B cell (primary cell): Measurements from ENCODE around the gene CHTOP. TPM values are rescaled to one million over a fixed set of nuclear protein-coding genes. Genes with fewer than 3 reads are reported as not detected.

Experiments
- ATAC-seq: fragments of 200-7000 bp; cut with Tn5 transposase; one replicate; pipeline ENCODE4 v1.10.0; 2021; ENCODE audit warnings: low read depth, mild to moderate bottlenecking, moderate number of reproducible peaks, moderate library complexity
- CTCF ChIA-PET: fragments of 350-600 bp; sonication (Branson Sonifier 250); formaldehyde crosslinking; loops from one replicate; lab custom pipeline; 2021; ENCODE audit warnings: antibody characterized with exemption, inconsistent platforms; lab: Charles Lee
- POLR2A ChIA-PET: fragments of 350-600 bp; sonication (Branson Sonifier 250); formaldehyde crosslinking; loops from one replicate; lab custom pipeline; 2021; ENCODE audit warnings: antibody characterized with exemption; lab: Charles Lee
- DNase-seq: peaks from one replicate; pipeline ENCODE4 v3.0.0; 2013
- H2AFZ ChIP-seq: 2 replicates; pipeline ENCODE4 v1.6.1; 2012; ENCODE audit warnings: mild to moderate bottlenecking, low read depth, low read length; ENCODE audit not compliant: insufficient read depth, poor library complexity, severe bottlenecking
- H3K27ac ChIP-seq, 2 donors: 1 replicate in 1 of 2; 2 replicates in 1 of 2; pipeline ENCODE4 v1.5.1; 2012 to 2013; ENCODE audit warnings: low read length in 2 of 2, mild to moderate bottlenecking in 2 of 2, moderate library complexity in 1 of 2
- H3K27me3 ChIP-seq, 4 experiments: fragments of 200-600 bp in 1 of 4; sonication (generic) in 1 of 4; replicated peaks in 1 of 4; 1 replicate in 2 of 4; 2 replicates in 2 of 4; pipeline versions ENCODE4 v1.6.1 to v1.7.0; 2013 to 2016; ENCODE audit warnings: low read length in 3 of 4, mild to moderate bottlenecking in 2 of 4, mixed read lengths in 1 of 4, moderate library complexity in 1 of 4; ENCODE audit not compliant: insufficient read depth in 4 of 4, control insufficient read depth in 3 of 4; ENCODE audit errors: control extremely low read depth in 1 of 4
- H3K36me3 ChIP-seq, 2 experiments: replicated peaks in 1 of 2; 1 replicate in 1 of 2; 2 replicates in 1 of 2; pipeline versions ENCODE4 v1.6.1 to v1.7.1; 2013; ENCODE audit warnings: low read length in 1 of 2; ENCODE audit not compliant: insufficient read depth in 2 of 2, control insufficient read depth in 1 of 2; ENCODE audit errors: control extremely low read depth in 1 of 2, extremely low read depth in 1 of 2
- H3K4me1 ChIP-seq, 2 donors: fragments of 200-600 bp in 1 of 2; sonication (generic) in 1 of 2; 1 replicate in 1 of 2; 2 replicates in 1 of 2; pipeline versions ENCODE4 v1.5.1 to v1.6.1; 2013 to 2017; ENCODE audit warnings: low read length in 2 of 2; ENCODE audit not compliant: control insufficient read depth in 2 of 2, insufficient read depth in 2 of 2
- H3K4me2 ChIP-seq: replicated peaks from 2 replicates; pipeline ENCODE3; 2012; ENCODE audit warnings: mild to moderate bottlenecking, low read depth, low read length; ENCODE audit not compliant: poor library complexity, severe bottlenecking
- H3K4me3 ChIP-seq, 5 experiments: fragments of 200-600 bp in 1 of 5; sonication (generic) in 1 of 5; 1 replicate in 3 of 5; 2 replicates in 2 of 5; pipeline versions ENCODE4 v1.5.1 to v1.7.0; 2011 to 2016; ENCODE audit warnings: low read length in 4 of 5, mild to moderate bottlenecking in 4 of 5, low read depth in 2 of 5, control low read depth in 1 of 5, moderate library complexity in 1 of 5; ENCODE audit not compliant: insufficient read depth in 1 of 5; ENCODE audit errors: control extremely low read depth in 1 of 5, extremely low read depth in 1 of 5
- H3K79me2 ChIP-seq: fragments of 200-600 bp; sonication (generic); one replicate; pipeline ENCODE4 v1.6.0; 2016; ENCODE audit warnings: low read length; ENCODE audit not compliant: control insufficient read depth, insufficient read depth
- H3K9ac ChIP-seq: fragments of 200-600 bp; sonication (generic); 2 replicates; pipeline ENCODE4 v1.6.1; 2017; ENCODE audit warnings: mild to moderate bottlenecking, low read length, moderate library complexity
- H3K9me3 ChIP-seq, 3 donors: one replicate each; pipeline versions ENCODE4 v1.6.1 to v1.7.1; 2013; ENCODE audit warnings: low read length in 2 of 3; ENCODE audit not compliant: control insufficient read depth in 2 of 3, insufficient read depth in 1 of 3; ENCODE audit errors: control extremely low read depth in 1 of 3
- H4K20me1 ChIP-seq: 2 replicates; pipeline ENCODE4 v1.6.0; 2012; ENCODE audit warnings: mild to moderate bottlenecking, low read length; ENCODE audit not compliant: insufficient read depth, control insufficient read depth, poor library complexity, severe bottlenecking
- H3K27ac Mint-ChIP-seq: one replicate; pipeline ENCODE4 v1.8.0; 2021; ENCODE audit warnings: mixed read lengths
- H3K27me3 Mint-ChIP-seq: one replicate; pipeline ENCODE4 v1.8.0; 2021; ENCODE audit warnings: mixed read lengths
- H3K4me1 Mint-ChIP-seq: one replicate; pipeline ENCODE4 v1.8.0; 2021; ENCODE audit warnings: mixed read lengths
- H3K4me3 Mint-ChIP-seq: one replicate; pipeline ENCODE4 v1.8.0; 2021; ENCODE audit warnings: mixed read lengths
- H3K9me3 Mint-ChIP-seq: one replicate; pipeline ENCODE4 v1.8.0; 2022; ENCODE audit warnings: mixed read lengths; ENCODE audit not compliant: insufficient read depth
- CTCF ChIP-seq: fragments of 200-600 bp; IDR thresholded peaks from one replicate; pipeline ENCODE4 v1.8.0; 2022; ENCODE audit warnings: antibody characterized with exemption, mild to moderate bottlenecking
- EZH2 ChIP-seq: IDR thresholded peaks from 2 replicates; pipeline ENCODE4 v1.6.1; 2012; ENCODE audit warnings: borderline replicate concordance, low read depth, mild to moderate bottlenecking, moderate library complexity, low read length; ENCODE audit not compliant: insufficient read depth, poor library complexity, severe bottlenecking
- WGBS: methylation state at CpG from one replicate; pipeline ENCODE4 v1.1.5; 2013; ENCODE audit warnings: missing lambda C conversion rate; ENCODE audit not compliant: insufficient coverage; 5-methylcytosine and 5-hydroxymethylcytosine counted together
- intact Hi-C: fragments of 100-400 bp; cut with micrococcal nuclease; formaldehyde crosslinking; loops from one replicate; pipeline ENCODE4 v1.10.0; 2022
- polyA plus RNA-seq: library from polyadenylated mRNA; depleted of rRNA; stranded (reverse); fragments of >200 nt; gene quantifications from 2 replicates; pipeline ENCODE4 v1.2.3, GENCODE V29; 2012
- total RNA-seq, 2 donors: library from RNA; stranded (reverse); fragments of 120-200 nt in 1 of 2; gene quantifications; 1 replicate in 1 of 2; 2 replicates in 1 of 2; pipeline versions ENCODE4 v1.2.3 to v1.2.4, GENCODE V29; 2013 to 2022

CHTOP gene
- total and polyA plus RNA-seq, 2 donors (not counting 1 experiment from before 2014, with no cell fraction given) = 87.0 to 156 TPM

- intact Hi-C loops = loop anchor here (5.0 to 10.0 kb wide), 2 partner anchors 145 to 167 kb away; partner anchors contain the start of gene S100A6
- no peak for TF ChIP-seq EZH2
- TF ChIP-seq CTCF = peak; percentile 42
- H3K4me2 ChIP-seq = peak overlapping the region; percentile 88
Measured at GRCh38 chr1:153679337-153680119, 45.7 kb downstream of the CHTOP start.

More at GRCh38 chr1:153679337-153680119, 45.7 kb downstream of the CHTOP start:
- ChIA-PET CTCF (interaction anchor here (0.6 to 6.4 kb wide), 6 partner anchors 8 to 307 kb away, joined by 3 to 50 read pairs (median 6); partner anchors contain the start of gene RAB13), POLR2A (interaction anchor here (0.6 to 1.3 kb wide), 4 partner anchors 46 to 621 kb away, joined by 3 to 13 read pairs (median 3); partner anchors contain the start of gene CHTOP)
- H3K79me2 ChIP-seq = no peaks in the 10 kb centered on the region
- H3K4me1 Mint-ChIP-seq = peaks cover 26% of the 10 kb centered on the region
- no peaks in the 10 kb centered on the region for H3K9me3 Mint-ChIP-seq
- peak overlapping the region; percentile 86 for H2AFZ ChIP-seq
- WGBS = 2% methylated on average over 73 of the region's 73 CpGs
- peaks cover 26 to 30% of the 10 kb centered on the region in 2 donors for H3K4me1 ChIP-seq
- H3K36me3 ChIP-seq = no peaks in the 10 kb centered on the region
- H4K20me1 ChIP-seq = no peaks in the 10 kb centered on the region
- DNase-seq (peak; percentile 68), ATAC-seq (peak; percentile 63)
- H3K4me3 Mint-ChIP-seq = peak overlapping the region; percentile 94
- no peak overlapping the region for H3K27ac Mint-ChIP-seq
- peak overlapping the region in 4 of 5 experiments; percentile 19 to 57 (median 50) for H3K4me3 ChIP-seq
- peaks cover 0 to 37% (median 24%) of the 10 kb centered on the region in 4 experiments for H3K27me3 ChIP-seq
- peaks cover 56% of the 10 kb centered on the region for H3K27me3 Mint-ChIP-seq
- no peak overlapping the region for H3K27ac ChIP-seq
- H3K9ac ChIP-seq = peak overlapping the region; percentile 63
- H3K9me3 ChIP-seq = peaks cover 0 to 8% (median 0%) of the 10 kb centered on the region in 3 donors
